ENCODE data around the gene CAAP1. TPM values are rescaled to one million over a fixed set of nuclear protein-coding genes. Genes with fewer than 3 reads are reported as not detected.

CAAP1 gene
- total RNA-seq = 12.5 and 23.8 TPM in 2 replicates

DNA sequence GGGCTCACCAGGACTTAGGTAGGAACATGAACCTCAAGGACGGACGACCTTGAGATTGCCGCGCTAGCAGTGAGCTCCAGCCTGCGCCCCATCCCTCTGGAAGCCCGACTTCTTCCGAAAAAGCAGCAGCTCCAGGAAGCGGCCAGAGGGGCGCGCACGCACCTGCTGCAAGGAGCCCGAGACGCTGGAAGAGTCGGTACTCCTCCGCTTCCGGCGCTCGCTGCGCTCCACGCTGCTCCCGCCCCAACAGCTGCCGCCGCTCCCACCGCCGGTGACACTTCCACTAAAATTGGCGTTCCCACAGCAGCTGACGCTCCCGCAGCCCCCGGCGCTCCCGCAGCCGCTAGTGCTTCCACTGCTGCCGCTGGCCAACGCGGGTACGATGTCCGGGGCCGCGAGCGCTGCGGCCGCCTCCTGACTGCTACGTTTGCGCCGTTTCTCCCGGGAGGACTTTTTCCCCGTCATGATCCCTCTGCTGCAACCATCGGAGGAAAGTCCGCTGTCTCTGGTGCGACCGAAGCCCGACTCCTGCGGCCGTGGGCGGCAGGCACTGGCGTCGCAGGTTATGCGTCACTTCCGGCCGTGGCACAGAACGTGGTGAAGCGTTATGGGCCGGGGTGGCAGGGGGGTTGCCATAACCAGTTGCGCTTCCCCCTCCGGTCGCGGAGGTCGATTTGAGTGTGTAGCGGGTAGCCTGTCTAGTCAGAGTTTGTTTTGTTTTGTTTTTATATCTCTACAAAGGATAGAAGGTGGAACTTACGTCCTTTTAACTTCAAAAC lies at the start of gene CAAP1:
TSS of gene CAAP1 (minus strand) at position 552 of the 779 bp plus-strand sequence. CDS start at position 465, 87 bp downstream.

Other genes with a start within 250 kb of the CAAP1 start
- gene PLAA, start 54.4 kb upstream of the CAAP1 start, total RNA-seq = 30.9 and 48.8 TPM in 2 replicates
- gene IFT74, start 63.6 kb upstream of the CAAP1 start, total RNA-seq = 5.7 and 6.5 TPM in 2 replicates
- not detected in 2 replicates for gene LRRC19, start 112.9 kb upstream of the CAAP1 start, total RNA-seq
- gene TEK, start 216.4 kb upstream of the CAAP1 start, total RNA-seq = 45.0 and 141 TPM in 2 replicates